Caco-2 (cell line): ENCODE results near the gene IGFL4. TPM values are rescaled to one million over a fixed set of nuclear protein-coding genes. Genes with fewer than 3 reads are reported as not detected.
A peak's percentile ranks its signal among the peaks of the same experiment; 100 is the strongest.

Experiments
- BruUV-seq: library from RNA; stranded (reverse); fragments of 400-500 nt; replicated peaks from 2 replicates; lab custom pipeline; 2021; lab: Mats Ljungman, UMichigan
- CTCF ChIA-PET: fragments of 300-600 bp; sonication (Branson Sonifier 250); formaldehyde crosslinking; loops from one replicate; lab custom pipeline; 2022; ENCODE audit warnings: antibody characterized with exemption; lab: Charles Lee
- POLR2A ChIA-PET: fragments of 300-600 bp; sonication (Branson Sonifier 250); formaldehyde crosslinking; loops from one replicate; lab custom pipeline; 2022; ENCODE audit warnings: antibody characterized with exemption; lab: Charles Lee
- DNase-seq, 2 experiments: peaks; one replicate each; pipeline versions ENCODE4 v3.0.0 to v3.0.0-alpha.2; 2020 to 2022
- H3K27me3 ChIP-seq: replicated peaks from 2 replicates; pipeline ENCODE4 v1.6.0; 2011; ENCODE audit warnings: low read length; ENCODE audit not compliant: control insufficient read depth, insufficient read depth
- H3K36me3 ChIP-seq: 2 replicates; pipeline ENCODE4 v1.5.1; 2011; ENCODE audit warnings: low read length; ENCODE audit not compliant: control insufficient read depth, insufficient read depth
- H3K4me1 ChIP-seq: fragments of 250-450 bp; sonication (Bioruptor Pico); 2 replicates; pipeline ENCODE4 v1.5.1; 2020; ENCODE audit warnings: mild to moderate bottlenecking
- H3K4me3 ChIP-seq: 2 replicates; pipeline ENCODE4 v1.5.1; 2011; ENCODE audit warnings: low read depth, mild to moderate bottlenecking, control low read depth, low read length
- H3K9me3 ChIP-seq: fragments of 250-450 bp; sonication (Bioruptor Pico); 2 replicates; pipeline ENCODE4 v1.5.1; 2020; ENCODE audit warnings: mild to moderate bottlenecking, moderate library complexity
- H3K27ac Mint-ChIP-seq: one replicate; pipeline ENCODE4 v1.8.0; 2022; ENCODE audit warnings: mixed read lengths; ENCODE audit not compliant: unreplicated experiment
- H3K27me3 Mint-ChIP-seq: one replicate; pipeline ENCODE4 v1.8.0; 2022; ENCODE audit warnings: mixed read lengths; ENCODE audit not compliant: insufficient read depth, unreplicated experiment
- H3K36me3 Mint-ChIP-seq: one replicate; pipeline ENCODE4 v1.8.0; 2022; ENCODE audit warnings: mild to moderate bottlenecking, mixed read lengths; ENCODE audit not compliant: insufficient read depth, unreplicated experiment
- H3K4me1 Mint-ChIP-seq: one replicate; pipeline ENCODE4 v1.8.0; 2022; ENCODE audit warnings: low read depth, mixed read lengths; ENCODE audit not compliant: unreplicated experiment
- H3K4me3 Mint-ChIP-seq: one replicate; pipeline ENCODE4 v1.8.0; 2022; ENCODE audit warnings: mild to moderate bottlenecking, moderate library complexity, mixed read lengths; ENCODE audit not compliant: unreplicated experiment
- H3K9me3 Mint-ChIP-seq: one replicate; pipeline ENCODE4 v1.8.0; 2022; ENCODE audit warnings: mixed read lengths; ENCODE audit not compliant: unreplicated experiment
- intact Hi-C: fragments of 100-400 bp; cut with micrococcal nuclease; formaldehyde crosslinking; loops from one replicate; pipeline ENCODE4 v1.10.0; 2022; ENCODE audit not compliant: unreplicated experiment
- total RNA-seq: library from RNA; stranded (reverse); gene quantifications from 2 replicates; pipeline ENCODE4 v1.2.3, GENCODE V29; 2022
- TF ChIP-seq, protein P1 (sequence below), 2 experiments: fragments of 200-600 bp in 1 of 2; IDR thresholded peaks; 1 replicate in 1 of 2; 2 replicates in 1 of 2; pipeline versions ENCODE4 v1.5.1 to v1.8.0; 2011 to 2022; ENCODE audit warnings: antibody characterized with exemption in 1 of 2, control low read depth in 1 of 2, inconsistent platforms in 1 of 2, low read depth in 1 of 2, low read length in 1 of 2, mild to moderate bottlenecking in 1 of 2, moderate library complexity in 1 of 2; ENCODE audit not compliant: insufficient read depth in 1 of 2, severe bottlenecking in 1 of 2, unreplicated experiment in 1 of 2

The IGFL4 gene
- total RNA-seq, 1 experiment from 2014 or later = 4.4 TPM

DNA sequence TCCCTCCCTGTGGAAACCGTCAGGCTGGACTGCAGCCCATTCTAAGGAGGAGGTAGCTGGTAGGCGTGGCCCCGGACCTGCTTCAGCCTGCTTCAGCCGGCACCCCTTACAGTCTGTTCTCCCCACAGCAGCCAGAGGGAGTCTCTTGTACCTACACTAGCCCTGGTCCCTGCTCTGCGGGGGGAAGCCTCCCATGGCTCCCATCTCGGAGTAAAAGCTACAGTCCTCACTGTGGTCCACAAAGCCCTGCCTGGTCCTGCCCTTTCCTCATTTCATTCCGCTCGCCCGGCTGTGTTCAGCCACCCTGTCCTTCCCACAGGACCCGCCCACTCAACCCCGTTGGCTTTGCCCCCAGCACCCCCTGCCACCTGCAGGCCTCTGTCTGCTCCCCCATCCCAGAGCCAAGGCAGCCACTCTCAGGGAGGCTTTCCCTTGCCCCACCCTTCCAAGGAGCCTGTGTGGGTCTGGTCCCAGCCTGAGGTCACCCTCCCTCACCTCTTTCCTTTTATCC, 19.2 kb downstream of the IGFL4 start:
- Histone ChIP-seq H3K4me3 (no peak overlapping the region), H3K9me3 (no peaks in the 10 kb centered on the region), H3K36me3 (no peaks in the 10 kb centered on the region), H3K27me3 (no peaks in the 10 kb centered on the region), H3K4me1 (peaks cover under 1% of the 10 kb centered on the region; the same call in 1 of the 2 replicates)
- intact Hi-C loops = no loop called here
- peak in 1 of 2 experiments; percentile 26 for DNase-seq
- H3K27me3 Mint-ChIP-seq = no peaks in the 10 kb centered on the region
- POLR2A ChIA-PET = no interaction called here
- peaks cover 8% of the 10 kb centered on the region for H3K4me1 Mint-ChIP-seq
- H3K9me3 Mint-ChIP-seq = peaks cover 12% of the 10 kb centered on the region
- H3K4me3 Mint-ChIP-seq = no peak overlapping the region
- TF ChIP-seq, protein P1, sequence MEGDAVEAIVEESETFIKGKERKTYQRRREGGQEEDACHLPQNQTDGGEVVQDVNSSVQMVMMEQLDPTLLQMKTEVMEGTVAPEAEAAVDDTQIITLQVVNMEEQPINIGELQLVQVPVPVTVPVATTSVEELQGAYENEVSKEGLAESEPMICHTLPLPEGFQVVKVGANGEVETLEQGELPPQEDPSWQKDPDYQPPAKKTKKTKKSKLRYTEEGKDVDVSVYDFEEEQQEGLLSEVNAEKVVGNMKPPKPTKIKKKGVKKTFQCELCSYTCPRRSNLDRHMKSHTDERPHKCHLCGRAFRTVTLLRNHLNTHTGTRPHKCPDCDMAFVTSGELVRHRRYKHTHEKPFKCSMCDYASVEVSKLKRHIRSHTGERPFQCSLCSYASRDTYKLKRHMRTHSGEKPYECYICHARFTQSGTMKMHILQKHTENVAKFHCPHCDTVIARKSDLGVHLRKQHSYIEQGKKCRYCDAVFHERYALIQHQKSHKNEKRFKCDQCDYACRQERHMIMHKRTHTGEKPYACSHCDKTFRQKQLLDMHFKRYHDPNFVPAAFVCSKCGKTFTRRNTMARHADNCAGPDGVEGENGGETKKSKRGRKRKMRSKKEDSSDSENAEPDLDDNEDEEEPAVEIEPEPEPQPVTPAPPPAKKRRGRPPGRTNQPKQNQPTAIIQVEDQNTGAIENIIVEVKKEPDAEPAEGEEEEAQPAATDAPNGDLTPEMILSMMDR (IDR thresholded peaks at IDR 0.05; ENCODE audit: insufficient read depth in 1 of 2, low read depth in 1 of 2, low read length in 1 of 2, severe bottlenecking in 1 of 2, unreplicated experiment in 1 of 2) = no peak
- H3K36me3 Mint-ChIP-seq = no peaks in the 10 kb centered on the region
- no TSS peak for BruUV-seq
- CTCF ChIA-PET = interaction anchor here (0.5 to 2.4 kb wide), 4 partner anchors 15 to 320 kb away, joined by 3 to 10 read pairs (median 4); partner anchors contain the start of gene CCDC61
- no peak overlapping the region for H3K27ac Mint-ChIP-seq

DNA sequence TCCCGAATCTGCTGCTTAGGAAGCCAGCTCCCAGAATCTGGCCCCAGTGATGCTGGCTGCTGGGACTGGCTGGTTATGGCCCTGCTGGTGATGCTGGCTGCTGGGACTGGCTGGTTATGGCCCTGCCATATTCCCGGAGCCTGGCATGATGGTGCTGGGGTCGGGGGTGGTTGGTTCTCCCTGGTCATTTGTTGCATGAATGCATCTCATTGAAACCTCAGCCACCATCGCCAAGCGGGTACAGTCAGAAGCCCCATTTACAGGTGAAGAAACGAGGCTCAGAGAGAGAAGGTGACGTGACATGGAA, 20.0 kb downstream of the IGFL4 start:
- TF ChIP-seq, protein P1 (IDR thresholded peaks at IDR 0.05; ENCODE audit: insufficient read depth in 1 of 2, low read depth in 1 of 2, low read length in 1 of 2, severe bottlenecking in 1 of 2, unreplicated experiment in 1 of 2) = no peak
- Mint-ChIP-seq H3K27me3 (peaks cover 3% of the 10 kb centered on the region), H3K4me1 (peaks cover 10% of the 10 kb centered on the region), H3K9me3 (peaks cover 3% of the 10 kb centered on the region), H3K36me3 (no peaks in the 10 kb centered on the region), H3K4me3 (no peak overlapping the region), H3K27ac (no peak overlapping the region)
- Histone ChIP-seq H3K4me1 (0 out of 2 replicates have a peak, but pooled peaks cover 7% of the 10 kb centered on the region), H3K36me3 (no peaks in the 10 kb centered on the region), H3K4me3 (no peak overlapping the region), H3K9me3 (no peaks in the 10 kb centered on the region), H3K27me3 (no peaks in the 10 kb centered on the region; the same call in 1 of the 2 replicates)
- DNase-seq = no peak
- intact Hi-C loops = no loop called here
- CTCF ChIA-PET = interaction anchor here (2.4 kb wide), 1 partner anchor 56 kb away, joined by 10 read pairs; no protein-coding TSS in a partner anchor
- no TSS peak for BruUV-seq
- POLR2A ChIA-PET = no interaction called here

DNA sequence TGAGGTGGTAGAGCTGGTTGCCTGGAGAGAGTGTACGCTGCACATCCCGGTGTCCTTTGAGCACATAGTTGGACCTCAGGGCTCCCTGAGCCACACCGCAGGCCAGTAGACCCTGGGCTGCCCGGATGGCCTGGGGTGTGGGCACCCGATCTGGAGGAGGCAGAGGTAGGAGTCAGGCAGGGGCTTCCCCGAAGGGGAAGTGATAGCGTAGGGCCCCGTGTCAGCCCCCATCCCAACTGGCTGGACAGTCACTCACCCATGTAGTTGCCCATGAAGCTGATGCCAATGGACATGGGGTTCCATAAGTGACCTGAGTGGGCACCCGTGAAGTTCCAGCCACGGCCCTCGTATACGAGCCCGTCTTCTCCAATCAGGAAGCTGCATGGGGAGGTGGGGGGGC, 21.5 kb downstream of the IGFL4 start:
- Mint-ChIP-seq H3K4me3 (no peak overlapping the region), H3K27ac (no peak overlapping the region), H3K27me3 (peaks cover 8% of the 10 kb centered on the region), H3K9me3 (no peaks in the 10 kb centered on the region), H3K4me1 (peaks cover 21% of the 10 kb centered on the region), H3K36me3 (peaks cover 6% of the 10 kb centered on the region)
- no peak for DNase-seq
- Histone ChIP-seq H3K36me3 (no peaks in the 10 kb centered on the region), H3K4me1 (peaks cover 19% of the 10 kb centered on the region), H3K9me3 (no peaks in the 10 kb centered on the region), H3K27me3 (no peaks in the 10 kb centered on the region; the same call in 1 of the 2 replicates), H3K4me3 (no peak overlapping the region)
- ChIA-PET POLR2A (no interaction called here), CTCF (interaction anchor here (0.7 to 1.2 kb wide), 3 partner anchors 9 to 237 kb away, joined by 3 to 5 read pairs (median 5); partner anchors contain the start of gene DMPK)
- BruUV-seq = no TSS peak
- intact Hi-C loops = loop anchor here (5.0 to 10.0 kb wide), 3 partner anchors 92 to 204 kb away; partner anchors contain the start of gene RSPH6A
- TF ChIP-seq, protein P1 (IDR thresholded peaks at IDR 0.05; ENCODE audit: insufficient read depth in 1 of 2, low read depth in 1 of 2, low read length in 1 of 2, severe bottlenecking in 1 of 2, unreplicated experiment in 1 of 2) = no peak
